Peyer's patch (tissue), 4 donors: Measurements from ENCODE around the gene PCNX2.

Experiments
- POLR2A ChIP-seq, 2 donors: fragments of 450-650 bp; IDR thresholded peaks; one replicate each; pipeline ENCODE4 v1.5.1; 2017; ENCODE audit warnings: antibody characterized with exemption in 2 of 2, mild to moderate bottlenecking in 2 of 2, moderate library complexity in 2 of 2
- TF ChIP-seq, protein P1 (sequence below), 6 experiments: fragments of 450-650 bp in 4 of 6; fragments of 200-600 bp in 2 of 6; sonication (generic) in 1 of 6; IDR thresholded peaks; one replicate each; pipeline ENCODE4 v1.5.1; 2017 to 2019; ENCODE audit warnings: antibody characterized with exemption in 6 of 6, mild to moderate bottlenecking in 3 of 6, moderate library complexity in 1 of 6

DNA sequence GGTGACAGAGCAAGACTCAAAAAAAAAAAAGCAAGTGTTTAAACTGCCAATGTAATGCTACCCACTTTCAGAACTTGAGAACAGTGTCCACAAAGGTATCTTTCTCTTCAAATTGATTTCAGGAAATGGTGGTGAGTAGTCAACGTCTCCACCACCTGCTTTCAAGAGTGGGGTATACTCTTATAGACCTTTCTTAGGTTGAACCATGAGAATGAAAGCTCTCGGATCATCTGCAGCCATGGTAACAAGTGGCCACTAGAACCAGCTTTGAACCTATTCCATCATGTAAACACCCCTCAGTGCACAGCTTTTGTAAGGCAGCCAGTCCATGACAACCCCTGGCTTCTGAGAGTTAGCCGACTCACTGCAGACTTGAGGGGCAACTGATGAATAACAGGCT is 237.7 kb downstream of the PCNX2 start:
- TF ChIP-seq, protein P1, sequence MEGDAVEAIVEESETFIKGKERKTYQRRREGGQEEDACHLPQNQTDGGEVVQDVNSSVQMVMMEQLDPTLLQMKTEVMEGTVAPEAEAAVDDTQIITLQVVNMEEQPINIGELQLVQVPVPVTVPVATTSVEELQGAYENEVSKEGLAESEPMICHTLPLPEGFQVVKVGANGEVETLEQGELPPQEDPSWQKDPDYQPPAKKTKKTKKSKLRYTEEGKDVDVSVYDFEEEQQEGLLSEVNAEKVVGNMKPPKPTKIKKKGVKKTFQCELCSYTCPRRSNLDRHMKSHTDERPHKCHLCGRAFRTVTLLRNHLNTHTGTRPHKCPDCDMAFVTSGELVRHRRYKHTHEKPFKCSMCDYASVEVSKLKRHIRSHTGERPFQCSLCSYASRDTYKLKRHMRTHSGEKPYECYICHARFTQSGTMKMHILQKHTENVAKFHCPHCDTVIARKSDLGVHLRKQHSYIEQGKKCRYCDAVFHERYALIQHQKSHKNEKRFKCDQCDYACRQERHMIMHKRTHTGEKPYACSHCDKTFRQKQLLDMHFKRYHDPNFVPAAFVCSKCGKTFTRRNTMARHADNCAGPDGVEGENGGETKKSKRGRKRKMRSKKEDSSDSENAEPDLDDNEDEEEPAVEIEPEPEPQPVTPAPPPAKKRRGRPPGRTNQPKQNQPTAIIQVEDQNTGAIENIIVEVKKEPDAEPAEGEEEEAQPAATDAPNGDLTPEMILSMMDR (IDR thresholded peaks at IDR 0.05): no peak
- TF ChIP-seq POLR2A (IDR thresholded peaks at IDR 0.05): no peak
